ENCODE measurements around the gene PDE4D. TPM values are rescaled to one million over a fixed set of nuclear protein-coding genes. Genes with fewer than 3 reads are reported as not detected.

PDE4D gene
- total and polyA plus RNA-seq, 10 of the 15 experiments (the other 5 are each of a cell fraction or from before 2014, with no cell fraction given) = 0.87 to 4.1 (median 2.2) TPM

DNA sequence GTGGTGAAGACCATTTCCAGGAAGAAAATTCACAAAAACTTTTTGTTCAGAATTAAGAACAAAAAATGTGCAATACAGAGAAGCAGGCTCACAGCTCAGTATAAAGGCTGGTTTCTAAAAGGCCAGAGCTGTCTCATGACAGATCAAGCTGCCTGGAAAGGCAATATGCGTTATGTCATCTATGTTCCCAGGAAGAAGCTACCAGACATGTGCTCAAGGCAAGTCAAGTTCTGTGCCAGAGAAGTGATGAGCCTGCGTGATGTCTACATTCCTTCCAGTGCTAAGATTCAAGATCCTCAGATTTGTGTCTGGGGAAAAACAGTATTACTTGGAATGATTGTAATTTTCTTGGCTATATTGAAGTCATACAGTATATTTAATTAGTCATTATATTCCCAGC lies 104.3 kb downstream of the PDE4D start:
- Histone ChIP-seq H3K4me1 (ENCODE audit: control insufficient read depth, insufficient read depth, low read length) (no peaks in the 10 kb centered on the region), H3K4me2 (ENCODE audit: control insufficient read depth, insufficient read depth) (no peak overlapping the region), H3K36me3 (ENCODE audit: control insufficient read depth in 2 of 2, insufficient read depth in 2 of 2, low read length in 1 of 2) (no peaks in the 10 kb centered on the region), H3K4me3 (no peak overlapping the region), H3K9me3 (replicated peaks; ENCODE audit: control insufficient read depth, insufficient read depth, low read length) (no peaks in the 10 kb centered on the region), H3K27me3 (replicated peaks in 1 of 2; ENCODE audit: control insufficient read depth in 2 of 2, insufficient read depth in 2 of 2, low read length in 1 of 2) (no peaks in the 10 kb centered on the region), H3K9ac (ENCODE audit: control insufficient read depth, insufficient read depth, low read length) (no peak overlapping the region), H3K27ac (ENCODE audit: control insufficient read depth, insufficient read depth) (no peak overlapping the region), H2AFZ (ENCODE audit: control insufficient read depth, low read depth, low read length) (no peak overlapping the region), H4K20me1 (ENCODE audit: control insufficient read depth, insufficient read depth) (no peaks in the 10 kb centered on the region), H3K79me2 (ENCODE audit: control insufficient read depth, insufficient read depth, low read length) (no peaks in the 10 kb centered on the region)
- DNase-seq (ENCODE audit: low read depth, low spot score) = no peak
- ChIA-PET SMC1A (ENCODE audit: uncharacterized antibody, unreplicated experiment) (interaction anchor here (0.6 to 2.3 kb wide), 4 partner anchors 11 to 669 kb away, joined by 3 to 8 read pairs (median 4); no protein-coding TSS in a partner anchor), CTCF (interaction anchor here (0.8 to 2.8 kb wide), 5 partner anchors 9 to 408 kb away, joined by 4 to 13 read pairs (median 4); no protein-coding TSS in a partner anchor), POLR2A (no interaction called here), RAD21 (ENCODE audit: unreplicated experiment) (no interaction called here)
- in situ Hi-C loops (cut with MboI) = no loop called here
- no peak for FAIRE-seq
- no TSS peak for BruUV-seq (replicated peaks)
- TF ChIP-seq ETV6 (conservative IDR thresholded peaks at IDR 0.05 in 1 of 2, IDR thresholded peaks at IDR 0.05 in 1 of 2; ENCODE audit: borderline replicate concordance in 1 of 2, low read depth in 1 of 2) (no peak), STAT1 (conservative IDR thresholded peaks at IDR 0.05) (no peak), YBX1 (IDR thresholded peaks at IDR 0.05) (no peak)
- intact Hi-C loops (cut with micrococcal nuclease; ENCODE audit: unreplicated experiment) = no loop called here
- ATAC-seq = no peak
- 93% methylated on average over 2 of the region's 2 CpGs for WGBS (ENCODE audit: insufficient coverage, insufficient replicate concordance, low lambda C conversion rate, missing lambda C conversion rate)

DNA sequence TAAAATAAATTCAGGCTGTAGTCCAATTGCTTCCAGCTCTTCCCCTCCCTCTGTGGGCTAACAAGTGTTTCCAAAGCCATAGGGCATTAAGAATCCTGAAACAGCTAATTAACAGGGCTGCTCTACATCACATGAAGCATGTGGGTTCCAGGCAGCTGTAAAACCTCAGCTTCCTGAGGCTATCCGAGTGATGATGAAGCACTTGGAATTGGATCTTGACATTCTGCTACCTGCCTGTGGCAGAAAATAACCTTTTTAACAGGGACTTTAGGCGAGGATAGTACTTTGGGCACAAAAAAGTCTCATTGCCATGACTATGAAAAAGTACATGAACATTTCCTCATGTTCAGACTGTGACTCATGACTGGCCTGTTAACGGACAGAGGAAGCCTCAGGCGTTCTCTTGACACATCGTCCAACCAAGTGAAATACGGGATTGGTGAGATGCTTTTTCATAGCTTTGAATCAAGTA lies 107.2 kb downstream of the PDE4D start:
- FAIRE-seq = no peak
- Histone ChIP-seq H3K4me3 (no peak overlapping the region), H4K20me1 (ENCODE audit: control insufficient read depth, insufficient read depth) (no peaks in the 10 kb centered on the region), H3K4me1 (ENCODE audit: control insufficient read depth, insufficient read depth, low read length) (no peaks in the 10 kb centered on the region), H3K36me3 (ENCODE audit: control insufficient read depth in 2 of 2, insufficient read depth in 2 of 2, low read length in 1 of 2) (no peaks in the 10 kb centered on the region), H3K79me2 (ENCODE audit: control insufficient read depth, insufficient read depth, low read length) (no peaks in the 10 kb centered on the region), H3K4me2 (ENCODE audit: control insufficient read depth, insufficient read depth) (no peak overlapping the region), H2AFZ (ENCODE audit: control insufficient read depth, low read depth, low read length) (no peak overlapping the region), H3K27ac (ENCODE audit: control insufficient read depth, insufficient read depth) (no peak overlapping the region), H3K9me3 (replicated peaks; ENCODE audit: control insufficient read depth, insufficient read depth, low read length) (no peaks in the 10 kb centered on the region), H3K9ac (ENCODE audit: control insufficient read depth, insufficient read depth, low read length) (no peak overlapping the region), H3K27me3 (replicated peaks in 1 of 2; ENCODE audit: control insufficient read depth in 2 of 2, insufficient read depth in 2 of 2, low read length in 1 of 2) (no peaks in the 10 kb centered on the region)
- no peak for DNase-seq (ENCODE audit: low read depth, low spot score)
- SMC1A ChIA-PET (ENCODE audit: uncharacterized antibody, unreplicated experiment) = interaction anchor here (1.0 kb wide), 1 partner anchor 10 kb away, joined by 4 read pairs; no protein-coding TSS in a partner anchor
- ATAC-seq = no peak
- in situ Hi-C loops (cut with MboI) (no loop called here), intact Hi-C loops (cut with micrococcal nuclease; ENCODE audit: unreplicated experiment) (no loop called here)
- POLR2A ChIA-PET = no interaction called here
- 54% methylated on average over 6 of the region's 6 CpGs for WGBS (ENCODE audit: insufficient coverage, insufficient replicate concordance, low lambda C conversion rate, missing lambda C conversion rate)
- CTCF ChIA-PET = interaction anchor here (1.9 to 2.8 kb wide), 2 partner anchors 14 to 28 kb away, joined by 4 to 13 read pairs; no protein-coding TSS in a partner anchor
- BruUV-seq (replicated peaks) = no TSS peak
- RAD21 ChIA-PET (ENCODE audit: unreplicated experiment) = no interaction called here
- TF ChIP-seq RUNX3 (IDR thresholded peaks at IDR 0.05; ENCODE audit: low read length) (no peak), RAD51 (IDR thresholded peaks at IDR 0.05) (no peak), ZNF384 (IDR thresholded peaks at IDR 0.05; ENCODE audit: borderline replicate concordance, low read depth, low read length) (no peak), SUPT20H (IDR thresholded peaks at IDR 0.05; ENCODE audit: borderline replicate concordance, control insufficient read depth, low read depth, low read length) (no peak), RB1 (IDR thresholded peaks at IDR 0.05; ENCODE audit: borderline replicate concordance) (no peak), TARDBP (IDR thresholded peaks at IDR 0.05; ENCODE audit: borderline replicate concordance) (no peak), BACH1 (IDR thresholded peaks at IDR 0.05; ENCODE audit: borderline replicate concordance) (no peak), TAF1 (IDR thresholded peaks at IDR 0.05; ENCODE audit: borderline replicate concordance, low read depth, low read length) (no peak), LARP7 (IDR thresholded peaks at IDR 0.05) (no peak), CBX3 (IDR thresholded peaks at IDR 0.05; ENCODE audit: borderline replicate concordance, low read depth) (no peak), SUZ12 (IDR thresholded peaks at IDR 0.05; ENCODE audit: unreplicated experiment) (no peak), RBBP5 (conservative IDR thresholded peaks at IDR 0.05) (no peak), CHD4 (IDR thresholded peaks at IDR 0.05) (no peak)
- TF ChIP-seq, protein P1, sequence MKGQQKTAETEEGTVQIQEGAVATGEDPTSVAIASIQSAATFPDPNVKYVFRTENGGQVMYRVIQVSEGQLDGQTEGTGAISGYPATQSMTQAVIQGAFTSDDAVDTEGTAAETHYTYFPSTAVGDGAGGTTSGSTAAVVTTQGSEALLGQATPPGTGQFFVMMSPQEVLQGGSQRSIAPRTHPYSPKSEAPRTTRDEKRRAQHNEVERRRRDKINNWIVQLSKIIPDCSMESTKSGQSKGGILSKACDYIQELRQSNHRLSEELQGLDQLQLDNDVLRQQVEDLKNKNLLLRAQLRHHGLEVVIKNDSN (IDR thresholded peaks at IDR 0.05; ENCODE audit: borderline replicate concordance, extremely low read length, insufficient read depth, low read depth, low read length) = no peak
- TF ChIP-seq, protein P2, sequence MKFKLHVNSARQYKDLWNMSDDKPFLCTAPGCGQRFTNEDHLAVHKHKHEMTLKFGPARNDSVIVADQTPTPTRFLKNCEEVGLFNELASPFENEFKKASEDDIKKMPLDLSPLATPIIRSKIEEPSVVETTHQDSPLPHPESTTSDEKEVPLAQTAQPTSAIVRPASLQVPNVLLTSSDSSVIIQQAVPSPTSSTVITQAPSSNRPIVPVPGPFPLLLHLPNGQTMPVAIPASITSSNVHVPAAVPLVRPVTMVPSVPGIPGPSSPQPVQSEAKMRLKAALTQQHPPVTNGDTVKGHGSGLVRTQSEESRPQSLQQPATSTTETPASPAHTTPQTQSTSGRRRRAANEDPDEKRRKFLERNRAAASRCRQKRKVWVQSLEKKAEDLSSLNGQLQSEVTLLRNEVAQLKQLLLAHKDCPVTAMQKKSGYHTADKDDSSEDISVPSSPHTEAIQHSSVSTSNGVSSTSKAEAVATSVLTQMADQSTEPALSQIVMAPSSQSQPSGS (IDR thresholded peaks at IDR 0.05; ENCODE audit: low read length) = no peak

Measured in GM12878 (cell line).